Caco-2 (cell line): Measurements from ENCODE around the gene TBP. TPM values are rescaled to one million over a fixed set of nuclear protein-coding genes. Genes with fewer than 3 reads are reported as not detected.

Experiments
- BruUV-seq: library from RNA; stranded (reverse); fragments of 400-500 nt; replicated peaks from 2 replicates; lab custom pipeline; 2021; lab: Mats Ljungman, UMichigan
- CTCF ChIA-PET: fragments of 300-600 bp; sonication (Branson Sonifier 250); formaldehyde crosslinking; loops from one replicate; lab custom pipeline; 2022; ENCODE audit warnings: antibody characterized with exemption; lab: Charles Lee
- POLR2A ChIA-PET: fragments of 300-600 bp; sonication (Branson Sonifier 250); formaldehyde crosslinking; loops from one replicate; lab custom pipeline; 2022; ENCODE audit warnings: antibody characterized with exemption; lab: Charles Lee
- DNase-seq, 2 experiments: peaks; one replicate each; pipeline versions ENCODE4 v3.0.0 to v3.0.0-alpha.2; 2020 to 2022
- H3K27me3 ChIP-seq: replicated peaks from 2 replicates; pipeline ENCODE4 v1.6.0; 2011; ENCODE audit warnings: low read length; ENCODE audit not compliant: control insufficient read depth, insufficient read depth
- H3K36me3 ChIP-seq: 2 replicates; pipeline ENCODE4 v1.5.1; 2011; ENCODE audit warnings: low read length; ENCODE audit not compliant: control insufficient read depth, insufficient read depth
- H3K4me1 ChIP-seq: fragments of 250-450 bp; sonication (Bioruptor Pico); 2 replicates; pipeline ENCODE4 v1.5.1; 2020; ENCODE audit warnings: mild to moderate bottlenecking
- H3K4me3 ChIP-seq: 2 replicates; pipeline ENCODE4 v1.5.1; 2011; ENCODE audit warnings: low read depth, mild to moderate bottlenecking, control low read depth, low read length
- H3K9me3 ChIP-seq: fragments of 250-450 bp; sonication (Bioruptor Pico); 2 replicates; pipeline ENCODE4 v1.5.1; 2020; ENCODE audit warnings: mild to moderate bottlenecking, moderate library complexity
- H3K27ac Mint-ChIP-seq: one replicate; pipeline ENCODE4 v1.8.0; 2022; ENCODE audit warnings: mixed read lengths; ENCODE audit not compliant: unreplicated experiment
- H3K27me3 Mint-ChIP-seq: one replicate; pipeline ENCODE4 v1.8.0; 2022; ENCODE audit warnings: mixed read lengths; ENCODE audit not compliant: insufficient read depth, unreplicated experiment
- H3K36me3 Mint-ChIP-seq: one replicate; pipeline ENCODE4 v1.8.0; 2022; ENCODE audit warnings: mild to moderate bottlenecking, mixed read lengths; ENCODE audit not compliant: insufficient read depth, unreplicated experiment
- H3K4me1 Mint-ChIP-seq: one replicate; pipeline ENCODE4 v1.8.0; 2022; ENCODE audit warnings: low read depth, mixed read lengths; ENCODE audit not compliant: unreplicated experiment
- H3K4me3 Mint-ChIP-seq: one replicate; pipeline ENCODE4 v1.8.0; 2022; ENCODE audit warnings: mild to moderate bottlenecking, moderate library complexity, mixed read lengths; ENCODE audit not compliant: unreplicated experiment
- H3K9me3 Mint-ChIP-seq: one replicate; pipeline ENCODE4 v1.8.0; 2022; ENCODE audit warnings: mixed read lengths; ENCODE audit not compliant: unreplicated experiment
- CTCF ChIP-seq, 2 experiments: fragments of 200-600 bp in 1 of 2; IDR thresholded peaks; 1 replicate in 1 of 2; 2 replicates in 1 of 2; pipeline versions ENCODE4 v1.5.1 to v1.8.0; 2011 to 2022; ENCODE audit warnings: antibody characterized with exemption in 1 of 2, control low read depth in 1 of 2, inconsistent platforms in 1 of 2, low read depth in 1 of 2, low read length in 1 of 2, mild to moderate bottlenecking in 1 of 2, moderate library complexity in 1 of 2; ENCODE audit not compliant: insufficient read depth in 1 of 2, severe bottlenecking in 1 of 2, unreplicated experiment in 1 of 2
- intact Hi-C: fragments of 100-400 bp; cut with micrococcal nuclease; formaldehyde crosslinking; loops from one replicate; pipeline ENCODE4 v1.10.0; 2022; ENCODE audit not compliant: unreplicated experiment
- total RNA-seq: library from RNA; stranded (reverse); gene quantifications from 2 replicates; pipeline ENCODE4 v1.2.3, GENCODE V29; 2022

Gene TBP
- total RNA-seq, 1 experiment from 2014 or later = 20.8 TPM

GRCh38 chr6:170535004-170535403 lies 19.2 kb upstream of the TBP start:
- BruUV-seq = no TSS peak
- no peaks in the 10 kb centered on the region for H3K9me3 ChIP-seq
- H3K4me3 ChIP-seq = no peak overlapping the region
- H3K4me1 ChIP-seq = peaks cover 20% of the 10 kb centered on the region
- Mint-ChIP-seq H3K36me3 (peaks cover 67% of the 10 kb centered on the region), H3K27me3 (no peaks in the 10 kb centered on the region), H3K27ac (no peak overlapping the region), H3K4me1 (peaks cover 11% of the 10 kb centered on the region), H3K9me3 (no peaks in the 10 kb centered on the region), H3K4me3 (peak overlapping the region; percentile 15)
- POLR2A ChIA-PET = no interaction called here
- peaks cover 4% of the 10 kb centered on the region for H3K36me3 ChIP-seq
- TF ChIP-seq CTCF (IDR thresholded peaks at IDR 0.05; ENCODE audit: insufficient read depth in 1 of 2, low read depth in 1 of 2, low read length in 1 of 2, severe bottlenecking in 1 of 2, unreplicated experiment in 1 of 2) = no peak
- H3K27me3 ChIP-seq = no peaks in the 10 kb centered on the region
- no peak for DNase-seq
- CTCF ChIA-PET = no interaction called here
- intact Hi-C loops = no loop called here

GRCh38 chr6:170536671-170537070 lies 17.5 kb upstream of the TBP start:
- Histone ChIP-seq H3K36me3 (peaks cover 3% of the 10 kb centered on the region), H3K4me3 (no peak overlapping the region), H3K9me3 (no peaks in the 10 kb centered on the region), H3K27me3 (no peaks in the 10 kb centered on the region), H3K4me1 (peaks cover 20% of the 10 kb centered on the region)
- CTCF ChIA-PET = no interaction called here
- peaks cover 82% of the 10 kb centered on the region for H3K36me3 Mint-ChIP-seq
- DNase-seq = no peak
- no peaks in the 10 kb centered on the region for H3K27me3 Mint-ChIP-seq
- BruUV-seq = no TSS peak
- intact Hi-C loops = no loop called here
- no peak overlapping the region for H3K27ac Mint-ChIP-seq
- H3K4me1 Mint-ChIP-seq = peaks cover 11% of the 10 kb centered on the region
- POLR2A ChIA-PET = no interaction called here
- H3K4me3 Mint-ChIP-seq = no peak overlapping the region
- no peak for TF ChIP-seq CTCF (IDR thresholded peaks at IDR 0.05; ENCODE audit: insufficient read depth in 1 of 2, low read depth in 1 of 2, low read length in 1 of 2, severe bottlenecking in 1 of 2, unreplicated experiment in 1 of 2)
- no peaks in the 10 kb centered on the region for H3K9me3 Mint-ChIP-seq

- Mint-ChIP-seq H3K4me1 (peaks cover 11% of the 10 kb centered on the region), H3K4me3 (no peak overlapping the region), H3K27ac (no peak overlapping the region), H3K36me3 (peaks cover 84% of the 10 kb centered on the region), H3K27me3 (no peaks in the 10 kb centered on the region), H3K9me3 (no peaks in the 10 kb centered on the region)
- BruUV-seq = no TSS peak
- Histone ChIP-seq H3K36me3 (peaks cover 2% of the 10 kb centered on the region), H3K4me1 (peaks cover 20% of the 10 kb centered on the region), H3K27me3 (no peaks in the 10 kb centered on the region), H3K4me3 (no peak overlapping the region), H3K9me3 (no peaks in the 10 kb centered on the region)
- CTCF ChIA-PET = no interaction called here
- no peak for TF ChIP-seq CTCF (IDR thresholded peaks at IDR 0.05; ENCODE audit: insufficient read depth in 1 of 2, low read depth in 1 of 2, low read length in 1 of 2, severe bottlenecking in 1 of 2, unreplicated experiment in 1 of 2)
- POLR2A ChIA-PET = no interaction called here
- intact Hi-C loops = no loop called here
- no peak for DNase-seq
Observed at GRCh38 chr6:170537329-170537728, 16.8 kb upstream of the TBP start.
